ENCODE results near the gene SLC5A4. TPM values are rescaled to one million over a fixed set of nuclear protein-coding genes. Genes with fewer than 3 reads are reported as not detected.

SLC5A4 gene
- total and polyA plus RNA-seq, 2 donors (not counting 1 experiment from before 2014, with no cell fraction given) = not detected

DNA sequence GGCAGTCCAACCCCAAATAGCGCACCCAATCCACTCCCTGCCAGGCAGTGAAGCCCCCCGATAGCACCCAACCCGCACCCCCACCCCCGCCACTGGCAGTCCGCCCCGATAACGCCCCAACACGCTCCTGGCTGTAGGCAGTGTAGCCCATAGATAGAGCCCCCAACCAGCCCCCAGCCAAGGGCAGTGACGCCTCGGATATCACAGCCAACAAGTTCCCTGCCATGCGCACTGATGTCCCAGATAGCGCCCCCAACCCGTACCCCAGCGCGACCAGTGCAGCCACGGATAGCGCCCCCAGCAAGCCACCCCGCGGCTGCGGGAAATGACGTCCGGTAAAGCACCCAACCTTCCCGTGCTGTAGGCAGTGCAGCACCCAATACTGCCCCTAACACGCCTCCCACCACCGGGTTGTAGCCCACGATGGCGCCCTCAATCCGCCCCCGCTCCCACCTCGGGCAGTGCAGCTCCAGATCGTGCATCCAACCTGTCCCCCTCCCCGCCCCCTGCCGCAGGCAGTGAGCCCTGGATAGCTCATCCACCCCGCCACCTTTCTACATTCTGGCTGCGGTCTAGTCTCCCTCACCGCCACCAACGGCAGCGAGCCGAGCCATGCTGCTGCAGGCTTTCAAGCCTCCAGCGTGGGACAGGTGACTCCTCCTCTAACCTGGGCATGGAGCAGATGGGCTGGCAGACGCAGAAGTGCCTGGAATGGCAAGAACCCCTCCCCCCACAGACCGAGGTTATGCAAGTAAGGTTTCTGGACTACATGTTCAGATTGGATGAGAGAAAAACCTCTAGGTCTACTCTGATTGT is 50.9 kb downstream of the SLC5A4 start:
- no peaks in the 10 kb centered on the region for H3K9me3 Mint-ChIP-seq (ENCODE audit: insufficient read depth)
- Histone ChIP-seq H3K36me3 (replicated peaks in 1 of 2; ENCODE audit: control extremely low read depth in 1 of 2, control insufficient read depth in 1 of 2, extremely low read depth in 1 of 2, insufficient read depth in 2 of 2, low read length in 1 of 2) (no peaks in the 10 kb centered on the region), H2AFZ (ENCODE audit: insufficient read depth, low read depth, low read length, poor library complexity, severe bottlenecking) (peak overlapping the region; percentile 46), H3K4me3 (ENCODE audit: control extremely low read depth in 1 of 5, extremely low read depth in 1 of 5, insufficient read depth in 1 of 5, low read depth in 2 of 5, low read length in 4 of 5) (peak overlapping the region in 3 of 5 experiments; percentile 20 to 46 (median 30)), H3K27me3 (replicated peaks in 1 of 4; ENCODE audit: control extremely low read depth in 1 of 4, control insufficient read depth in 3 of 4, insufficient read depth in 4 of 4, low read length in 3 of 4) (peaks cover 0 to 20% (median 5%) of the 10 kb centered on the region in 4 experiments), H3K9me3 (ENCODE audit: control extremely low read depth in 1 of 3, control insufficient read depth in 2 of 3, insufficient read depth in 1 of 3, low read length in 2 of 3) (peaks cover 0 to 3% (median 0%) of the 10 kb centered on the region in 3 donors), H3K79me2 (ENCODE audit: control insufficient read depth, insufficient read depth, low read length) (no peaks in the 10 kb centered on the region), H3K27ac (ENCODE audit: low read length in 2 of 2) (no peak overlapping the region), H3K9ac (ENCODE audit: low read length) (peak overlapping the region; percentile 23), H3K4me1 (ENCODE audit: control insufficient read depth in 2 of 2, insufficient read depth in 2 of 2, low read length in 2 of 2) (peaks cover 6 to 8% of the 10 kb centered on the region in 2 donors), H3K4me2 (replicated peaks; ENCODE audit: low read depth, low read length, poor library complexity, severe bottlenecking) (peak overlapping the region; percentile 60), H4K20me1 (ENCODE audit: control insufficient read depth, insufficient read depth, low read length, poor library complexity, severe bottlenecking) (no peaks in the 10 kb centered on the region)
- no peak for ATAC-seq (ENCODE audit: low read depth)
- no peak for DNase-seq
- ChIA-PET CTCF (no interaction called here), POLR2A (no interaction called here)
- H3K4me3 Mint-ChIP-seq = peak overlapping the region; percentile 7
- H3K27me3 Mint-ChIP-seq = peaks cover 31% of the 10 kb centered on the region
- H3K27ac Mint-ChIP-seq = no peak overlapping the region
- TF ChIP-seq EZH2 (IDR thresholded peaks at IDR 0.05; ENCODE audit: borderline replicate concordance, insufficient read depth, low read depth, low read length, poor library complexity, severe bottlenecking) = no peak
- TF ChIP-seq, protein P1, sequence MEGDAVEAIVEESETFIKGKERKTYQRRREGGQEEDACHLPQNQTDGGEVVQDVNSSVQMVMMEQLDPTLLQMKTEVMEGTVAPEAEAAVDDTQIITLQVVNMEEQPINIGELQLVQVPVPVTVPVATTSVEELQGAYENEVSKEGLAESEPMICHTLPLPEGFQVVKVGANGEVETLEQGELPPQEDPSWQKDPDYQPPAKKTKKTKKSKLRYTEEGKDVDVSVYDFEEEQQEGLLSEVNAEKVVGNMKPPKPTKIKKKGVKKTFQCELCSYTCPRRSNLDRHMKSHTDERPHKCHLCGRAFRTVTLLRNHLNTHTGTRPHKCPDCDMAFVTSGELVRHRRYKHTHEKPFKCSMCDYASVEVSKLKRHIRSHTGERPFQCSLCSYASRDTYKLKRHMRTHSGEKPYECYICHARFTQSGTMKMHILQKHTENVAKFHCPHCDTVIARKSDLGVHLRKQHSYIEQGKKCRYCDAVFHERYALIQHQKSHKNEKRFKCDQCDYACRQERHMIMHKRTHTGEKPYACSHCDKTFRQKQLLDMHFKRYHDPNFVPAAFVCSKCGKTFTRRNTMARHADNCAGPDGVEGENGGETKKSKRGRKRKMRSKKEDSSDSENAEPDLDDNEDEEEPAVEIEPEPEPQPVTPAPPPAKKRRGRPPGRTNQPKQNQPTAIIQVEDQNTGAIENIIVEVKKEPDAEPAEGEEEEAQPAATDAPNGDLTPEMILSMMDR (IDR thresholded peaks at IDR 0.05) = no peak
- peaks cover 4% of the 10 kb centered on the region for H3K4me1 Mint-ChIP-seq
- WGBS (ENCODE audit: insufficient coverage) = 53% methylated on average over 36 of the region's 42 CpGs
- intact Hi-C loops (cut with micrococcal nuclease) = no loop called here

Measured in B cell (primary cell).